GM19328 (cell line): ENCODE results near the gene LONP1.
"Not testable (repeated sequence)": the region's sequence is repeated elsewhere in the genome, so short reads cannot be mapped to it uniquely, and the experiment has no call there.

Source experiments
- ATAC-seq: cut with Tn5 transposase; IDR thresholded peaks from one replicate; pipeline ENCODE4 v1.9.1; 2021; ENCODE audit warnings: mild to moderate bottlenecking, moderate library complexity; ENCODE audit not compliant: unreplicated experiment

The LONP1 gene

GRCh38 chr19:5693195-5694166, 26.5 kb downstream of the LONP1 start:
- no peak for ATAC-seq

- no peak for ATAC-seq
These were observed 27.2 kb downstream of the LONP1 start for GRCh38 chr19:5692723-5693194.

DNA sequence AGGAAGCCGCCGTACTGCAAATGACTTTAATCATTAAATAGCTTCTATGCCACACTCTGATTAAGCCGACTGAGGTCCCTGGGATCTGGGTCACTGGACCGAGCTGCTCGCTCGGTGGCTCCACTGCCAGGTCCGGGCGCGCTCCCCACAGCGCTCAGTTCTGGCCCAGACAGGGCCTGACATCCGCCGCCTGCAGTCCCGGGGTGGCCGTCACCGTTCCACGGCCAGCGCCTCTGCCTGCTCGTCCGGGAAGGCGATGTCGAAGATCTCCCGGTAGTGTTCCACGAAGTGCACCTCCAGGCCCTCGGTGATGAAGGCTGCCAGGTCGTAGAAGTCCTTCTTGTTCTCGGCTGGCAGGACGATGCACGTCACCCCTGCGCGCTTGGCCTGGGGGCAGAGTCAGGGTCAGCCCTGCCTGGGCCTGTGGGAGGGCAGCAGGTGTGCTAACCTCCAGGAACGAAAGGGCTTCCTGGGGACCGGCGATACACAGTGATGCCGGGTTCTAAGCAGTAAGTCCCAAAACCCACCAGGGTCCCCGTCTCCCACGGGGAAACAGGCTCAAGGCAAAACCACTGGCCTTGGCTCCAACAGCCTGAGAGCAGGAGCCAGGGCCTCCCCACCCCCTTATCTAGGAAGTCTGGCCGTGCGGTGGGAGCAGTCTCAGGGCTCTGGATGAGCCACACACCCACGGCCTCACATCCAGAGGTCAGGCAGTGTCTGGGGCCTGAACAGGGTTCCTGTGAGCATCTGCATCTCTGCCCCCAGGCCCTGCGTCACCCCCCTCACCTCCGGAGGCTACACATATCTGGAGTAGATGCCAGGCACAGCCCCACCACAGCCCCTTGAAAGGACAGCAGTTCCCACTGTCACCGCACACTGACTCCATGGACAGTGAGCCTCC, 27.9 kb downstream of the LONP1 start:
- ATAC-seq = no peak

GRCh38 chr19:5690955-5691821, 28.8 kb downstream of the LONP1 start:
- no peak for ATAC-seq

- peak; percentile 39 for ATAC-seq
These were observed 29.6 kb downstream of the LONP1 start, which contains the start of gene RPL36 for GRCh38 chr19:5690125-5690954. Gene RPL36, plus strand, starts transcription at chr19:5690295. Its CDS starts 213 bp downstream, at chr19:5690508.

- not testable (repeated sequence) for ATAC-seq
These were observed 31.6 kb downstream of the LONP1 start for GRCh38 chr19:5688262-5688881.

- ATAC-seq = no peak
These were observed 32.4 kb downstream of the LONP1 start for GRCh38 chr19:5687360-5688198.

DNA sequence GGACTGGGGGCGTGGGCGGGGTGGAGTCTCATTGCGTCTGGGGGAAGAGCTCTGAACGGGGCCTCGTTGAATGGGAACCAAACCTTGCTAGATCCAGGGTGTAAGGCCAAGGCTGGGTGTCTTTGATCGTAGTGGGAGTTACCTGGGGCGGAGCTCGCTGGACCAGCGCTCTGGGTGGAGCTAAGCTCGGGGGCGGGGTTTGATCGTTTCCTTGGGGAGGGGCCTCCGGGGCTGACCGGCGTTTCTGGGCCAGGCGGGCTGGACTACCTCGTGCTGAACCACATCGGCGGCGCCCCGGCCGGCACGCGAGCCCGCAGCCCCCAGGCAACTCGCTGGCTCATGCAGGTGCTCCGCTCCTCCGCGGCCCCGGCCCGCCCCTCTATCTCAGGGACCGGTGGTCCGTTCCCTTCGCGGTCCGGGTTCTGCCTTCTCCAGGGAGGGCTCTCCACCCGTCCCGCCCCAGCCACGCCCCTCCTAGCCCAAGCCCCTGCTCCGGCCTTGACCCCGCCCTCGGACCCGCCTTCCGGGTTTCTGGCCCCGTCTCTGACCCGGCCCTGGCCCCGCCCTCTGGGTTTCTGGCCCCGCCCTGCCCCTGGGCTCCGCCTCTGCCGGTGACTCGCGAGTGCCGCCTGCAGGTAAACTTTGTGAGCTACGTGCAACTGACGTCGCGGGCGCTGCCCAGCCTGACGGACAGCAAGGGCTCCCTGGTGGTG, 33.1 kb downstream of the LONP1 start:
- peak; percentile 51 for ATAC-seq

DNA sequence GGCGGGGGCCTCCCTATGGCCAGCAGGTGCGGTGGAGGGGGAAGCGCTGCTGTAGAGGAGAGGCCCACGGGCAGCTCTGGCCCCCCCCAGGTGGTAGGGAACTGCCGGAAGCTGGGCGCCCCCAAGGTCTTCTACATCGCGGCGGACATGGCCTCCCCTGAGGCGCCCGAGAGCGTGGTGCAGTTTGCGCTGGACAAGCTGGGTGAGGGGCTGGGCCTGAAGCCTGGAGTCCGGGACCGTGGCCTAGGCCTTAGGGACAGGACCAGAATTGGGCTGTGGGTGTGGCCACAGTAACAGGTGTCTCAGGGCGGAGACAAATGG, 33.7 kb downstream of the LONP1 start:
- ATAC-seq = no peak

GRCh38 chr19:5684694-5685430, 35.1 kb downstream of the LONP1 start:
- no peak for ATAC-seq

- ATAC-seq = no peak
These were observed 36.6 kb downstream of the LONP1 start for GRCh38 chr19:5683177-5683886.

DNA sequence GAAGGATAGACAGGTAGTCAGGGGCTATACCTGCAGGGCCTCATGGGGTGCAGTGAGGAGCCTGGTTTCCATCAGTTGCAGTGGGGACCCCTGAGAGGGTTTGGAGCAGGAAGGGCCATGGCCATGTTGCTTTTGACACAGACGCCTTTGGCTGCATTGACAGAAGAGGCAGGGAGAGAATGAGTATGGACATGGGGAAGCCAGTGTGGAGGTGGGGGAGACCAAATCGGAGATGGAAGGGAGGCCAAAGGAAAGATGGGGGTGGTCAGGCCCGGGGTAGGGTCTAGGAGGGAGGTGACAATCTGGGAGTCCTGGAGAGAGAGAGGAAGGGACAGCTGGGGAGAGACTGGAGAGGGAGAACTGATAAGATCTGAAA, 37.9 kb downstream of the LONP1 start:
- no peak for ATAC-seq

GRCh38 chr19:5681391-5682106, 38.4 kb downstream of the LONP1 start:
- no peak for ATAC-seq

DNA sequence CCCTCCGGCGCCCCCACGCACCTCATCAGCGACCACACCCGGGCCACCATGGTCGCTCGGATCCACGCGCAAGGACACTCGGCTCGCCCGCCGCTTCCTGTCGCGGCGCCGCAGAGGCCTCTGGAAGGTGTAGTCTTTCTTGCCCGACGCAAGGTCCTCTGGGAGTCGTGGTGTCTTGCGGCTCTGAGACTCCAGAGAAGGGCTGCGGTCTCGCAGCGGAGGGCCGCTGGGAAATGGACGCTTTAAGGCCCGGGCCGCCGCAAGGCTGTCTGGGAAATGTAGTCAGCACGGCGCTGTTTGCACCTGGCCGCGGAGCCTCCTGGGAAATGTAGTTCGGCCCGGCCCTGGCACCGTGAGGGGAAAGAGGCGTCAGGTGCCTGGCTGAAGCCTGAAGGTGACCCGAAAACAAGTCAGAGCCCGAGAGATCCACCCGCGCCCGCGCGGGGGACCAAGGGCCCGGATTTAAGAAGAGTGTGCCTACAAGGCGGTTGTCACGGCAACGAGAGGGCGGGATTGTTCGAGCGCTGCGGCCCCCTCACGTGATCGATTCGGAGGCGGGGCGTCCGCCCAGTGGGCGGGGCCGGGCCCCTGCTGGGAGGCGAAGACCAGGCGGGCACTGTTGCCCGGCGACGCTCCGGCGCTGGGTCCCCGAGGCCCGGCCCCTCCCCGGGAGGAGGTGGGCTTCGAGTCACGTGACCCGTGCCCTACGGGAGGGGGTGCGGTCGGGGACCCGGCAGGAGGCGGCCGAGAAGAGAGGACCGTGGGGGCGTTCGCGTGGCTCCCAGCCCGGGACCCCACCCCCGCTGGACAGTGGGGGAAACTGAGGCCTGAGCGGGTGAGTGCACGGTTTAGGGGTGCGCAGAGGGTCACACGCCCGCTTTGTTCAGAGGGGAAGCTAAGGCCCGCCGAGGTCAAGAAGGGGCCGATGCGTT, 39.2 kb downstream of the LONP1 start, which contains the start of the genes HSD11B1L and MICOS13:
Gene HSD11B1L (plus strand): TSS at position 591 of the 932 bp plus-strand sequence. CDS start 3,806 bp downstream, outside the sequence.
Gene MICOS13 (minus strand): TSS at position 80 of the 932 bp plus-strand sequence. CDS start 30 bp downstream, at position 50.
- ATAC-seq = peak; percentile 85
